Activated CD4-positive, alpha-beta memory T cell treated with anti-CD3 and anti-CD28 coated beads, Interleukin-2, amount 10 ng/mL, durations not matched to agents 7 days and 5 days (primary cell): Measurements from ENCODE around the gene CMTM6. TPM values are rescaled to one million over a fixed set of nuclear protein-coding genes. Genes with fewer than 3 reads are reported as not detected.

Source experiments
- CTCF ChIA-PET: fragments of 350-600 bp; sonication (Branson Sonifier 250); formaldehyde crosslinking; loops from one replicate; lab custom pipeline; 2021; ENCODE audit warnings: antibody characterized with exemption, inconsistent platforms; lab: Charles Lee
- POLR2A ChIA-PET: fragments of 350-600 bp; sonication (Branson Sonifier 250); formaldehyde crosslinking; loops from one replicate; lab custom pipeline; 2021; ENCODE audit warnings: antibody characterized with exemption; lab: Charles Lee
- DNase-seq: peaks from one replicate; pipeline ENCODE4 v3.0.0-alpha.2; 2020
- H3K27ac Mint-ChIP-seq: one replicate; pipeline ENCODE4 v1.8.0; 2021; ENCODE audit warnings: mild to moderate bottlenecking, mixed read lengths
- H3K27me3 Mint-ChIP-seq: one replicate; pipeline ENCODE4 v1.8.0; 2021; ENCODE audit warnings: mixed read lengths
- H3K36me3 Mint-ChIP-seq: one replicate; pipeline ENCODE4 v1.8.0; 2021; ENCODE audit warnings: low read depth, mixed read lengths
- H3K4me1 Mint-ChIP-seq: one replicate; pipeline ENCODE4 v1.8.0; 2021; ENCODE audit warnings: mixed read lengths
- H3K4me3 Mint-ChIP-seq: one replicate; pipeline ENCODE4 v1.8.0; 2021; ENCODE audit warnings: mild to moderate bottlenecking, mixed read lengths
- H3K9me3 Mint-ChIP-seq: one replicate; pipeline ENCODE4 v1.8.0; 2021; ENCODE audit warnings: mixed read lengths
- total RNA-seq, 2 experiments: library from RNA; stranded (reverse); gene quantifications; one replicate each; pipeline ENCODE4 v1.2.3, GENCODE V29; 2021

Gene CMTM6
- total RNA-seq, 2 experiments from 2014 or later: 89.5 to 91.8 TPM

DNA sequence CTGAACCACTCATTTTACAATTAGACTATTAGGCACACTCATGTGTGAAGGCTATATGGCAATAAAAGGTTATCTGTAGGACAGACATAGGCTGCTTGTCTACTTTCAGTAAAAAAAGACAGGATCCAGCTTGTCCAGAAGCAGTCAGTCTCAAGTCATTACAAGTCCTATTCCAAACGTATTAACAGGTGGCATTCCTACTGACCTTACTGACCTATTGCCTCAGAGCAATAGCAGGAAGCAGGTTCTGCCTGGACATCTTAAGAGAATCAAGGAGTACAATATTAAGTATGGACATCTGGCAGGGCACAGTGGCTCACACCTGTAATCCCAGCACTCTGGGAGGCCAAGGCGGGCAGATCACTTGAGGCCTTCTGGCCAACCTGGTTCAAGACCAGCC is 7.0 kb downstream of the CMTM6 start:
- Mint-ChIP-seq H3K4me3 (no peak overlapping the region), H3K27ac (no peak overlapping the region), H3K9me3 (no peaks in the 10 kb centered on the region), H3K4me1 (peaks cover 35% of the 10 kb centered on the region), H3K36me3 (peaks cover 33% of the 10 kb centered on the region), H3K27me3 (no peaks in the 10 kb centered on the region)
- ChIA-PET CTCF (interaction anchor here (1.0 to 1.3 kb wide), 2 partner anchors 9 to 28 kb away, joined by 3 to 6 read pairs; no protein-coding TSS in a partner anchor), POLR2A (interaction anchor here (1.2 kb wide), 1 partner anchor 28 kb away, joined by 3 read pairs; no protein-coding TSS in a partner anchor)
- DNase-seq: no peak

GRCh38 chr3:32495085-32495484 is 7.6 kb downstream of the CMTM6 start:
- no peaks in the 10 kb centered on the region for H3K27me3 Mint-ChIP-seq
- peaks cover 28% of the 10 kb centered on the region for H3K36me3 Mint-ChIP-seq
- ChIA-PET CTCF (no interaction called here), POLR2A (no interaction called here)
- no peaks in the 10 kb centered on the region for H3K9me3 Mint-ChIP-seq
- no peak overlapping the region for H3K4me3 Mint-ChIP-seq
- no peak overlapping the region for H3K27ac Mint-ChIP-seq
- DNase-seq: no peak
- peaks cover 30% of the 10 kb centered on the region for H3K4me1 Mint-ChIP-seq

GRCh38 chr3:32493437-32494414 is 8.9 kb downstream of the CMTM6 start:
- H3K9me3 Mint-ChIP-seq: no peaks in the 10 kb centered on the region
- no peak overlapping the region for H3K4me3 Mint-ChIP-seq
- CTCF ChIA-PET: interaction anchor here (1.4 to 1.7 kb wide), 2 partner anchors 16 to 24 kb away, joined by 3 to 4 read pairs; no protein-coding TSS in a partner anchor
- H3K27ac Mint-ChIP-seq: no peak overlapping the region
- H3K36me3 Mint-ChIP-seq: peaks cover 22% of the 10 kb centered on the region
- peaks cover 23% of the 10 kb centered on the region for H3K4me1 Mint-ChIP-seq
- no peak for DNase-seq
- no peaks in the 10 kb centered on the region for H3K27me3 Mint-ChIP-seq
- POLR2A ChIA-PET: no interaction called here

DNA sequence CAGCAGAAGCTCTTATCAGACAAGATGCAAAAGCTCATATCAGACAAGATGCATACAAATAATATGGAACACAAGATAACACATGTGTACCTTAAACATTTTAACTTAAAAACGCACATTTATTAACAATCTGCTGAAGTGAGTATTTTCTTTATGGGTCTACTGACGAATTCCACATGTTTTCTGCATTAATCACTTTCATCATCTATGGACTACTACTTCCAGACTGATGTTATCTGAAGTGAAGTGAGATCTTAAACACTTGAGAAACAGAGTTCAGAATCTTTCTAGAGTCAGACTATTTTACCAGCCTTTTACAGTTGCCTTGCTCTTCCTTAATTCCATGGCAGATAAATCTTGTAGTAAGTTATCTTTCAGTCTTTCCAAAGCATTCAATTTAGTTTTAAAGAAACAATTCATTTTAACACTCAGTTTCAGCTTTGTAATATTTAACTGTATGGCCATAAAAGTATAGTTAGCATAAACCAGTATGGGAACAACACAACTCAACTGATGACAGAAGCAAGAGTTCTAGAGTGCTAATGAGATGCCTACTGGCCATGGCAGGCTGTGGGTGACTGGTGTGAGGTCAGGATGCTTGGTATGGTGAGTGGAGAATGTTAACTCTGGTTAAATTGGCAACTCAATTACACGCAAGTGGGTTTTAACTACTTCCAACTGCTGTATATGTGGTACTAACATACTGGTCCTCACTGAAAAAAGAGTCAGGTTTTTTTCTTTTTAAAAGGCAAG is 9.8 kb downstream of the CMTM6 start:
- ChIA-PET CTCF (interaction anchor here (1.4 to 1.7 kb wide), 2 partner anchors 17 to 23 kb away, joined by 3 to 4 read pairs; no protein-coding TSS in a partner anchor), POLR2A (interaction anchor here (1.2 kb wide), 1 partner anchor 9 kb away, joined by 4 read pairs; no protein-coding TSS in a partner anchor)

DNA sequence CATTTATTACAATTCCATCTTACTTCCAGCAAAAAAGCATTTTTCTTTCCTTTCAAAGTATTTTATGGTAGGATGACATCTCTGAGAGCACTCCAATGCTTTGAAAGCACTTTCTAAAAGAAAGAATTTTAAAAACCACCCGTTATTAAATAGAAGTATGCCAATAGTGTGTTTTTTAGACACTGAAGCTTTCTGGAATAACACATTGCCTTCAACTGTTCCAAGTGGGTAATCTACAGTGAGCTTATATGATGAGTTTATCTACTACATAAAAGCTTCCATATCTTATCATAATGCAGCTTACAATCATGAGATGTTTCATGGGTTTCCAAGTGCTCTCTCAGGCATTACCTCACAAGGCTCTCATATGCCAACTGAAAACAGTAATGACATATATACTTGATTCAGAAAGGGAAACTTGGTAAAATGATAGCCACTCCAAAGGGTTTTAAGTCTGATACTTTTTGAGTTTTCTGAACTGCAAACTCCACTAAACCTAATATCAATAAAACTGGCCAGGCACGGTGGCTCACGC is 14.1 kb downstream of the CMTM6 start:
- H3K4me1 Mint-ChIP-seq: peaks cover 6% of the 10 kb centered on the region
- ChIA-PET CTCF (interaction anchor here (1.0 to 1.3 kb wide), 3 partner anchors 9 to 112 kb away, joined by 3 to 5 read pairs (median 3); no protein-coding TSS in a partner anchor), POLR2A (no interaction called here)
- DNase-seq: no peak
- no peak overlapping the region for H3K4me3 Mint-ChIP-seq
- no peaks in the 10 kb centered on the region for H3K9me3 Mint-ChIP-seq
- no peak overlapping the region for H3K27ac Mint-ChIP-seq
- no peaks in the 10 kb centered on the region for H3K27me3 Mint-ChIP-seq
- H3K36me3 Mint-ChIP-seq: peaks cover 41% of the 10 kb centered on the region

More for the DNA sequence above, 9.8 kb downstream of the CMTM6 start:
- DNase-seq: no peak
- Mint-ChIP-seq H3K27me3 (no peaks in the 10 kb centered on the region), H3K4me1 (peaks cover 17% of the 10 kb centered on the region), H3K4me3 (no peak overlapping the region), H3K27ac (no peak overlapping the region), H3K36me3 (peaks cover 24% of the 10 kb centered on the region), H3K9me3 (no peaks in the 10 kb centered on the region)

GRCh38 chr3:32487781-32488473 is 14.7 kb downstream of the CMTM6 start:
- CTCF ChIA-PET: interaction anchor here (1.0 to 1.3 kb wide), 3 partner anchors 10 to 111 kb away, joined by 3 to 5 read pairs (median 3); no protein-coding TSS in a partner anchor
- POLR2A ChIA-PET: no interaction called here
- no peak for DNase-seq
- no peaks in the 10 kb centered on the region for H3K27me3 Mint-ChIP-seq
- peaks cover 45% of the 10 kb centered on the region for H3K36me3 Mint-ChIP-seq
- no peaks in the 10 kb centered on the region for H3K9me3 Mint-ChIP-seq
- H3K4me3 Mint-ChIP-seq: no peak overlapping the region
- no peak overlapping the region for H3K27ac Mint-ChIP-seq
- peaks cover 6% of the 10 kb centered on the region for H3K4me1 Mint-ChIP-seq

DNA sequence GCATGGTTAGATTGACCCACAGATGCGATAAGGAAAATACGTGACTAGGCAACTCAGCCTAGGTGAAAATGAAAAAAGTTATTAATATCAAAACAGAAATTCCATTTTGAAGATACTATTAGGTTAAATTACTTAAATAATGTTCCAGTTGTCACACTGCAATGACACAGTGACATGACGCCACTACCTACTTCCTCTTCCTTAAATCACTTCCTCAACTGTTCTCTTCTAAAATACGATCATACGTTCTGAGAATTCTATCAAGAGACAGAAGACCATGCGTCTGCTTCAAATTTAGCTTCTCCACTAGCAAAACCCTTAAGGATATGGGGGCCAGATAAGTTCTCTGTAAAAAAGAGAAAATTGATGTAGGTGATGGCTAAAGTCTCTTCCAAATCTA is 18.2 kb downstream of the CMTM6 start:
- Mint-ChIP-seq H3K27ac (no peak overlapping the region), H3K4me1 (peaks cover 14% of the 10 kb centered on the region), H3K36me3 (peaks cover 73% of the 10 kb centered on the region), H3K27me3 (no peaks in the 10 kb centered on the region), H3K4me3 (no peak overlapping the region), H3K9me3 (no peaks in the 10 kb centered on the region)
- no peak for DNase-seq
- ChIA-PET CTCF (interaction anchor here (0.7 to 5.3 kb wide), 4 partner anchors 15 to 770 kb away, joined by 3 to 28 read pairs (median 4); no protein-coding TSS in a partner anchor), POLR2A (interaction anchor here (1.1 kb wide), 1 partner anchor 17 kb away, joined by 5 read pairs; no protein-coding TSS in a partner anchor)

DNA sequence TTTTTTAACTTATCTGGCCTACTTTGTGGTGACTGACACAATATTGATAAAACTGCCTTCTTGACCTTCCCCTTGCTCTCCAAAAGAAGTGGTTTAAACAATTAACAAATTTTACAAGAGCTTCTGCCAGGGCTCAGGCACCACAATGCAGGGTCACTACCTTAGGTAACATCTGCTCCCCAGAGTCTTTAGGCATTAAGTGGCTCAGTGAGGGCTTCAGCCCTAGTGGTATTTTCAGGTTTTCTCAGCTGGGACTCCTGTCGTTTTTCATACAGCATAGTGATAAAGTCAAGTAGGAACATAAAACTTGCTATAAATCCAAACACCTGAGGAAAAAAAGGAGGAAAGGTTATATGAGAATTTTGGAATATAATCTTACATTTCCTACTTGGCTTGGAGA is 18.9 kb downstream of the CMTM6 start:
- Mint-ChIP-seq H3K27ac (no peak overlapping the region), H3K9me3 (no peaks in the 10 kb centered on the region), H3K36me3 (peaks cover 80% of the 10 kb centered on the region), H3K4me1 (peaks cover 14% of the 10 kb centered on the region), H3K4me3 (no peak overlapping the region), H3K27me3 (no peaks in the 10 kb centered on the region)
- CTCF ChIA-PET: interaction anchor here (5.3 kb wide), 1 partner anchor 14 kb away, joined by 28 read pairs; no protein-coding TSS in a partner anchor
- POLR2A ChIA-PET: interaction anchor here (0.9 kb wide), 1 partner anchor 245 kb away, joined by 3 read pairs; the partner anchor contains the start of gene CMTM8
- DNase-seq: no peak

DNA sequence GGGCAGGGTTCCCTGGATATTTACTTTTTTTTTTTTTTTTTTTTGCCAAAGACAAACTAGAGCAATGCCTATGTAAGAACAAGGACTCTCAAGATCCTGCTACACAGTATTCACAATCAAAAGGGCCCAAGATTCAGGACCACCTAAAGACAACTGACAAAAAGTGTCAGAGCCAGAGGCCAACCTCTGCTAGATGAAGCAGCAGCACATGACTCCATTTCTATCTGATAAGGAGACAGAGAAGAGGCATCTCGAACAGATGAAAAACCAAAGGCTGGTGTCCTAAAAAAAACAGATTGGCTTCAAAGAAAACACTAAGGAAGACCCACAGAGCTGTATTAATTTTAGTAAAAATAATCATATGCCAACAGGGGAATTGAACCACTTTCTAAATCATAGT is 20.0 kb downstream of the CMTM6 start:
- Mint-ChIP-seq H3K27me3 (no peaks in the 10 kb centered on the region), H3K36me3 (peaks cover 77% of the 10 kb centered on the region), H3K9me3 (no peaks in the 10 kb centered on the region), H3K4me1 (peaks cover 14% of the 10 kb centered on the region), H3K27ac (no peak overlapping the region), H3K4me3 (no peak overlapping the region)
- ChIA-PET POLR2A (interaction anchor here (0.9 kb wide), 1 partner anchor 244 kb away, joined by 3 read pairs; the partner anchor contains the start of gene CMTM8), CTCF (interaction anchor here (5.3 kb wide), 1 partner anchor 13 kb away, joined by 28 read pairs; no protein-coding TSS in a partner anchor)
- no peak for DNase-seq

- H3K4me3 Mint-ChIP-seq: no peak overlapping the region
- POLR2A ChIA-PET: interaction anchor here (1.6 kb wide), 1 partner anchor 19 kb away, joined by 3 read pairs; no protein-coding TSS in a partner anchor
- no peaks in the 10 kb centered on the region for H3K27me3 Mint-ChIP-seq
- peaks cover 77% of the 10 kb centered on the region for H3K36me3 Mint-ChIP-seq
- H3K27ac Mint-ChIP-seq: no peak overlapping the region
- DNase-seq: no peak
- CTCF ChIA-PET: interaction anchor here (1.0 to 5.3 kb wide), 2 partner anchors 13 to 107 kb away, joined by 3 to 28 read pairs; no protein-coding TSS in a partner anchor
- H3K9me3 Mint-ChIP-seq: no peaks in the 10 kb centered on the region
- peaks cover 15% of the 10 kb centered on the region for H3K4me1 Mint-ChIP-seq
Measured at GRCh38 chr3:32481791-32482631, 20.6 kb downstream of the CMTM6 start.

- Mint-ChIP-seq H3K27me3 (no peaks in the 10 kb centered on the region), H3K27ac (no peak overlapping the region), H3K36me3 (peaks cover 74% of the 10 kb centered on the region), H3K4me3 (no peak overlapping the region), H3K9me3 (no peaks in the 10 kb centered on the region), H3K4me1 (peaks cover 15% of the 10 kb centered on the region)
- no peak for DNase-seq
- CTCF ChIA-PET: interaction anchor here (0.7 to 5.3 kb wide), 3 partner anchors 11 to 62 kb away, joined by 3 to 28 read pairs (median 3); no protein-coding TSS in a partner anchor
- POLR2A ChIA-PET: interaction anchor here (1.6 kb wide), 1 partner anchor 20 kb away, joined by 3 read pairs; no protein-coding TSS in a partner anchor
Measured at GRCh38 chr3:32480604-32481003, 22.0 kb downstream of the CMTM6 start.
